Stimulated activated CD4-positive, alpha-beta T cell treated with anti-CD3 and anti-CD28 coated beads, Interleukin-1b, Interleukin-23, amount 100 ng/mL, for 24 hours (primary cell): ENCODE results near the gene DSCAML1.

Source experiments
- DNase-seq, 4 experiments: peaks; one replicate each; pipeline ENCODE4 v3.0.0-alpha.2; 2020; ENCODE audit warnings: low read depth in 4 of 4, low spot score in 1 of 4

Gene DSCAML1

GRCh38 chr11:117795638-117796455 lies 1.2 kb downstream of the DSCAML1 start:
- DNase-seq = no peak

- no peak for DNase-seq
Measured at GRCh38 chr11:117794772-117795629, 2.0 kb downstream of the DSCAML1 start.

- DNase-seq = no peak
Measured at GRCh38 chr11:117794135-117794534, 2.9 kb downstream of the DSCAML1 start.

- no peak for DNase-seq
Measured at GRCh38 chr11:117793583-117793982, 3.4 kb downstream of the DSCAML1 start.

GRCh38 chr11:117792992-117793391 lies 4.0 kb downstream of the DSCAML1 start:
- no peak for DNase-seq

GRCh38 chr11:117792241-117792640 lies 4.8 kb downstream of the DSCAML1 start:
- DNase-seq = no peak

GRCh38 chr11:117790279-117790678 lies 6.7 kb downstream of the DSCAML1 start:
- no peak for DNase-seq

- no peak for DNase-seq
Measured at GRCh38 chr11:117789241-117789640, 7.8 kb downstream of the DSCAML1 start.

- DNase-seq = no peak
Measured at GRCh38 chr11:117786135-117786870, 10.7 kb downstream of the DSCAML1 start.

GRCh38 chr11:117782101-117782500 lies 14.9 kb downstream of the DSCAML1 start:
- DNase-seq = no peak

GRCh38 chr11:117781627-117782026 lies 15.4 kb downstream of the DSCAML1 start:
- no peak for DNase-seq

GRCh38 chr11:117780456-117780855 lies 16.6 kb downstream of the DSCAML1 start:
- DNase-seq = no peak

- no peak for DNase-seq
Measured at GRCh38 chr11:117774553-117774952, 22.5 kb downstream of the DSCAML1 start.

GRCh38 chr11:117772360-117772759 lies 24.7 kb downstream of the DSCAML1 start:
- DNase-seq = no peak

GRCh38 chr11:117771841-117772240 lies 25.2 kb downstream of the DSCAML1 start:
- no peak for DNase-seq

- no peak for DNase-seq
Measured at GRCh38 chr11:117771197-117771596, 25.8 kb downstream of the DSCAML1 start.

GRCh38 chr11:117770061-117770460 lies 27.0 kb downstream of the DSCAML1 start:
- no peak for DNase-seq

GRCh38 chr11:117769533-117769932 lies 27.5 kb downstream of the DSCAML1 start:
- DNase-seq = no peak

- DNase-seq = no peak
Measured at GRCh38 chr11:117768506-117768905, 28.5 kb downstream of the DSCAML1 start.

GRCh38 chr11:117767071-117767470 lies 29.9 kb downstream of the DSCAML1 start:
- DNase-seq = no peak

GRCh38 chr11:117766576-117766975 lies 30.4 kb downstream of the DSCAML1 start:
- no peak for DNase-seq
